HepG2 (cell line): Measurements from ENCODE around the gene GSG1. TPM values are rescaled to one million over a fixed set of nuclear protein-coding genes. Genes with fewer than 3 reads are reported as not detected.

Source experiments
- ATAC-seq: fragments of 200-7000 bp; cut with Tn5 transposase; 3 replicates; pipeline ENCODE4 v1.9.1; 2020; ENCODE audit warnings: mild to moderate bottlenecking, moderate library complexity
- BruUV-seq: library from RNA; stranded (reverse); fragments of 400-500 nt; replicated peaks from 2 replicates; lab custom pipeline; 2021; lab: Mats Ljungman, UMichigan
- CTCF ChIA-PET: fragments of 300-600 bp; formaldehyde crosslinking; extraction: SDS; loops from one replicate; lab custom pipeline; 2021; ENCODE audit warnings: low total read pairs, inconsistent platforms, low intra/inter-chr PET ratio; lab: Yijun Ruan, JAX
- POLR2A ChIA-PET: fragments of 350-600 bp; sonication (Branson Sonifier 250); formaldehyde crosslinking; loops from one replicate; lab custom pipeline; 2020; ENCODE audit warnings: antibody characterized with exemption, inconsistent platforms; lab: Yijun Ruan, JAX
- DNase-seq: peaks from one replicate; pipeline ENCODE4 v3.0.0-alpha.2; 2015; ENCODE audit warnings: low spot score
- FAIRE-seq: peaks from 3 replicates; lab custom pipeline; 2011; peaks lifted over from hg19 to GRCh38; lab: Jason Lieb, UNC
- H2AFZ ChIP-seq: one replicate; pipeline ENCODE4 v1.6.1; 2011; ENCODE audit warnings: low read length, inconsistent platforms
- H3K27ac ChIP-seq: fragments of 300-600 bp; 3 replicates; pipeline ENCODE4 v1.8.0; 2011; ENCODE audit warnings: mixed run types, mild to moderate bottlenecking, mixed read lengths, low read length, inconsistent platforms; ENCODE audit not compliant: insufficient read depth; ENCODE audit errors: extremely low read length
- H3K27me3 ChIP-seq, 2 experiments: fragments of 200-600 bp in 1 of 2; 2 replicates in 1 of 2; 3 replicates in 1 of 2; pipeline versions ENCODE4 v1.6.0 to v1.8.0; 2011; ENCODE audit warnings: low read length in 2 of 2, mild to moderate bottlenecking in 2 of 2, moderate library complexity in 2 of 2, inconsistent platforms in 1 of 2; ENCODE audit not compliant: insufficient read depth in 2 of 2, control insufficient read depth in 1 of 2
- H3K36me3 ChIP-seq, 2 experiments: fragments of 200-600 bp in 1 of 2; replicated peaks in 1 of 2; 2 replicates in 1 of 2; 3 replicates in 1 of 2; pipeline versions ENCODE4 v1.5.1 to v1.8.0; 2011; ENCODE audit warnings: low read length in 2 of 2, inconsistent platforms in 1 of 2; ENCODE audit not compliant: insufficient read depth in 2 of 2, control insufficient read depth in 1 of 2
- H3K4me1 ChIP-seq: 2 replicates; pipeline ENCODE4 v1.5.1; 2012; ENCODE audit warnings: low read length, inconsistent platforms; ENCODE audit not compliant: insufficient read depth
- H3K4me2 ChIP-seq: 2 replicates; pipeline ENCODE4 v1.6.0; 2011; ENCODE audit warnings: low read depth, low read length, inconsistent platforms
- H3K4me3 ChIP-seq, 3 experiments: fragments of 200-600 bp in 1 of 3; sonication (generic), shearing (Covaris generic) in 1 of 3; replicated peaks in 1 of 3; 2 replicates each; pipeline ENCODE4 v1.5.1; 2011 to 2016; ENCODE audit warnings: low read length in 3 of 3, inconsistent platforms in 2 of 3, low read depth in 2 of 3, mild to moderate bottlenecking in 2 of 3, control low read depth in 1 of 3, mixed read lengths in 1 of 3; ENCODE audit not compliant: insufficient read depth in 1 of 3
- H3K79me2 ChIP-seq: one replicate; pipeline ENCODE4 v1.6.1; 2011; ENCODE audit warnings: low read length, inconsistent platforms; ENCODE audit not compliant: insufficient read depth
- H3K9ac ChIP-seq: 2 replicates; pipeline ENCODE4 v1.6.0; 2011; ENCODE audit warnings: mild to moderate bottlenecking, low read depth, low read length, inconsistent platforms; ENCODE audit not compliant: insufficient read depth
- H3K9me3 ChIP-seq: 2 replicates; pipeline ENCODE4 v1.5.1; 2012; ENCODE audit warnings: mild to moderate bottlenecking, low read length
- H4K20me1 ChIP-seq: 2 replicates; pipeline ENCODE4 v1.6.0; 2011; ENCODE audit warnings: inconsistent platforms, mild to moderate bottlenecking, low read length, moderate library complexity; ENCODE audit not compliant: insufficient read depth
- HMGXB4 ChIP-seq, 2 experiments: sonication (generic) in 1 of 2; formaldehyde crosslinking in 1 of 2; IDR thresholded peaks; 2 replicates each; pipeline versions ENCODE4 v1.4.0 to v1.6.1; 2018 to 2020; ENCODE audit warnings: missing genetic modification reagents in 2 of 2, borderline replicate concordance in 1 of 2, low read depth in 1 of 2, mild to moderate bottlenecking in 1 of 2, missing biosample characterization in 1 of 2
- NAIF1 ChIP-seq: sonication (generic); formaldehyde crosslinking; IDR thresholded peaks from 2 replicates; pipeline ENCODE4 v1.5.0; 2020; ENCODE audit warnings: mild to moderate bottlenecking, missing genetic modification reagents, borderline replicate concordance
- PRDM15 ChIP-seq: sonication (generic); formaldehyde crosslinking; IDR thresholded peaks from 2 replicates; pipeline ENCODE4 v1.4.0; 2020; ENCODE audit warnings: missing genetic modification reagents
- USF2 ChIP-seq, 2 experiments: sonication (generic) in 1 of 2; formaldehyde crosslinking in 1 of 2; IDR thresholded peaks; 2 replicates each; pipeline versions ENCODE4 v1.5.1 to v1.6.1; 2011 to 2020; ENCODE audit warnings: borderline replicate concordance in 1 of 2, low read depth in 1 of 2, low read length in 1 of 2, mild to moderate bottlenecking in 1 of 2, missing genetic modification reagents in 1 of 2, moderate library complexity in 1 of 2
- ZHX1 ChIP-seq: sonication (generic); formaldehyde crosslinking; IDR thresholded peaks from 2 replicates; pipeline ENCODE4 v1.8.1; 2022; ENCODE audit warnings: low read depth, mild to moderate bottlenecking, missing genetic modification reagents
- ZNF564 ChIP-seq: sonication (generic); formaldehyde crosslinking; IDR thresholded peaks from 2 replicates; pipeline ENCODE4 v1.8.1; 2023; ENCODE audit warnings: mild to moderate bottlenecking, missing genetic modification reagents
- ZNF660 ChIP-seq: sonication (generic); formaldehyde crosslinking; IDR thresholded peaks from 2 replicates; pipeline ENCODE4 v1.5.1; 2020; ENCODE audit warnings: mild to moderate bottlenecking, low read depth, missing genetic modification reagents, borderline replicate concordance
- ZNF709 ChIP-seq: sonication (generic); formaldehyde crosslinking; IDR thresholded peaks from 2 replicates; pipeline ENCODE4 v1.5.0; 2020; ENCODE audit warnings: mild to moderate bottlenecking, missing genetic modification reagents
- whole genome bisulfite sequencing: methylation state at CpG from one replicate; pipeline ENCODE4 v1.1.6; 2017; ENCODE audit warnings: low lambda C conversion rate; 5-methylcytosine and 5-hydroxymethylcytosine counted together
- in situ Hi-C: cut with HindIII; loops from 2 replicates; pipeline ENCODE4 v1.10.0; 2017; ENCODE audit warnings: low pct_unique_long_range_greater_than_20kb; ENCODE audit not compliant: extremely low pct_ligation_motif_present
- intact Hi-C: fragments of 100-400 bp; cut with micrococcal nuclease; formaldehyde crosslinking; loops from one replicate; pipeline ENCODE4 v1.10.0; 2022; ENCODE audit not compliant: unreplicated experiment
- polyA plus RNA-seq, 8 experiments: library from polyadenylated mRNA; depleted of rRNA in 3 of 8; stranded (reverse) in 7 of 8; unstranded in 1 of 8; fragments of >200 nt; fragmentation: Illumina TruSeq in 4 of 8; extraction: Trizol in 4 of 8; gene quantifications; 2 replicates each; pipeline versions ENCODE4 v1.2.1 to v1.2.3, GENCODE V29; 2011 to 2016; ENCODE audit warnings: low read depth in 4 of 8, missing spikeins in 1 of 8, mixed read lengths in 1 of 8; ENCODE audit not compliant: insufficient read depth in 1 of 8
- total RNA-seq, 5 experiments: library from RNA; depleted of rRNA; stranded (reverse); fragments of >200 nt; fragmentation: Illumina TruSeq; extraction: Trizol; gene quantifications; 2 replicates each; pipeline ENCODE4 v1.2.3, GENCODE V29; 2016; ENCODE audit warnings: low read depth in 1 of 5

GSG1 gene
- total and polyA plus RNA-seq, 2 of the 13 experiments (the other 11 are each of a cell fraction or from before 2014, with no cell fraction given): not detected

GRCh38 chr12:13039328-13039956, 64.0 kb downstream of the GSG1 start:
- FAIRE-seq (no peak), DNase-seq (no peak), ATAC-seq (no peak)
- CTCF ChIA-PET: no interaction called here
- in situ Hi-C loops: no loop called here
- Histone ChIP-seq H3K9me3 (no peaks in the 10 kb centered on the region), H3K9ac (no peak overlapping the region), H3K4me1 (0 out of 2 replicates have a peak, but pooled peaks cover 7% of the 10 kb centered on the region), H2AFZ (no peak overlapping the region), H3K36me3 (no peaks in the 10 kb centered on the region), H3K27me3 (peaks cover 2 to 32% of the 10 kb centered on the region in 2 experiments; a peak in 3 of 5 replicates), H3K4me3 (no peak overlapping the region), H3K4me2 (no peak overlapping the region), H3K27ac (no peak overlapping the region), H3K79me2 (no peaks in the 10 kb centered on the region), H4K20me1 (no peaks in the 10 kb centered on the region)
- POLR2A ChIA-PET: no interaction called here
- BruUV-seq: no TSS peak
- 58% methylated on average over 5 of the region's 5 CpGs for WGBS
- intact Hi-C loops: no loop called here
- no peak for TF ChIP-seq ZNF564 (CRISPR knock-in tag)
- no peak for TF ChIP-seq NAIF1 (CRISPR knock-in tag)
- TF ChIP-seq HMGXB4 (CRISPR knock-in tag; IDR thresholded peaks at IDR 0.05; ENCODE audit: borderline replicate concordance in 1 of 2, low read depth in 1 of 2): no peak
- no peak for TF ChIP-seq PRDM15
- no peak for TF ChIP-seq ZNF660
- TF ChIP-seq ZHX1: no peak
- TF ChIP-seq ZNF709 (CRISPR knock-in tag): no peak
- no peak for TF ChIP-seq USF2 (IDR thresholded peaks at IDR 0.05; ENCODE audit: low read depth, low read length)
- TF ChIP-seq USF2 (CRISPR knock-in tag; IDR thresholded peaks at IDR 0.05; ENCODE audit: borderline replicate concordance): no peak
